ENCODE results near the gene PDXDC1.
A peak's percentile ranks its signal among the peaks of the same experiment; 100 is the strongest.
"Not testable (repeated sequence)": the region's sequence is repeated elsewhere in the genome, so short reads cannot be mapped to it uniquely, and the experiment has no call there.

The PDXDC1 gene

DNA sequence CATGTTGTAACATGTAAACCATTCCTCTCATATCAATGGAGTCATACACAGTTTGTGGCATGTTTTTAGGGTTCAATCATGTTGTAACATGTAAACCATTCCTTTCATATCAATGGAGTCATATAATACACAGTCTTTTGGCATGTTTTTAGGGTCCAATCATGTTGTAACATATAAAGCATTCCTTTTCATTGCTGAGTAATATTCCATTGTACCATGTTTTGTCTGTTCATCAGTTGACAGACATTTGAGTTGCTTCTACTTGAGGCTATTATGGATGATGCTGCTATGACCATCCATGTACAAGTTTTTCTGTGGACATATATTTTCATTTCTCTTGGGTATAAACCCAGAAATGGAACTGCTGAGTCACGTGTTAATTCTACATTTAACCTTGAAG lies 106.1 kb downstream of the PDXDC1 start:
- not testable (repeated sequence) for H3K4me3 Mint-ChIP-seq, H3K27ac Mint-ChIP-seq, H3K9me3 Mint-ChIP-seq, DNase-seq, H3K27me3 Mint-ChIP-seq
- H3K36me3 Mint-ChIP-seq (ENCODE audit: low read depth): peaks cover 95% of the 10 kb centered on the region
- peaks cover 12% of the 10 kb centered on the region for H3K4me1 Mint-ChIP-seq (ENCODE audit: low read depth)

DNA sequence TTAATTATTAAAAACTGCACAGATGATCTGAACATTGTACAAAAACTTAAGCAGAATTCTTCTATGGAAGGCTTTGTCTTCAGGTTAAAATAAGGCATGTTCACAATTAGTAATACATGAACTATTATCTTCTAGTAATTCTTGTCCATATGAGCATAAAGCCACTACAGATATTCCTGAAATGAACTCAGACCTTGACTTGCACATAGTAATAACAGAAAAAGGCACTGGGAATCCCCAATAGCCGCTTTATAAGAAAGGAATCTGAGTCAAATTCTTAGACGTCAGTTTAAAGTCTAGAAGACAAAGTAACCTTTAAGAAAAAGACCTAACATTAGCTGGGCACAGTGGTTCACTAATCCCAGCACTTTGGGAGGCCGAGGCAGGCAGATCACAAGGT lies 108.0 kb downstream of the PDXDC1 start:
- Mint-ChIP-seq H3K36me3 (ENCODE audit: low read depth) (peaks cover 92% of the 10 kb centered on the region), H3K27ac (peak overlapping the region; percentile 81)
- H3K9me3 Mint-ChIP-seq; H3K4me3 Mint-ChIP-seq; DNase-seq; H3K27me3 Mint-ChIP-seq; H3K4me1 Mint-ChIP-seq (ENCODE audit: low read depth): not testable (repeated sequence)

DNA sequence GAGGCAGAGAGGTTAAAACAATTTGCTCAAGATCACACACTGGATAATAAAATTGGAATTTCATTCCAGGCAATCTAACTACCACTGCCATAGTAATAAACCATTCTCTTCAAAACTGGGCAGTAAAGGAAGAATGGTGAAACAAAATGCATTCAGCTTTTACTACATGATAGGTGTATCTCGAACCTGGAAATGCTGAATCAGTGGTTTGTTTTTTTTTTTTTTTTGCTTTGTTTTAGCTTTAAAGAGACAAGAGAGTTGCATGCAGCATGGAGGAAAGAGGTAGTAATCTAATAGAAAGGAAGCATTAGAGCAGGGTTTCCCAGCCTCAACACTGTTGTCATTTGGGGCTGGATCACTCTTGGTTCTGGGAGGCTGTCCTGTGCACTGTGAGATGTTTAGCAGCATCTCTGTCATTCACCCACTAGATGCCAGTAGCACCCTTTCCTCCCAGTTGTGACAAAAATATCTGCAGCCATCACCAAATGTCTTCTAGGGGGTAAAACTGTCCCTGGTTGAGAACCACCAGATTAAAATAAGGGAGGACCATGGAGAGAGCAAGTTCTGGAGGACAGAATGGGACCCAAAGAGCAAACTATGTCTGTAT lies 115.9 kb downstream of the PDXDC1 start:
- H3K4me1 Mint-ChIP-seq (ENCODE audit: low read depth): peaks cover 33% of the 10 kb centered on the region
- not testable (repeated sequence) for H3K9me3 Mint-ChIP-seq, H3K4me3 Mint-ChIP-seq, DNase-seq, H3K27me3 Mint-ChIP-seq
- peaks cover 81% of the 10 kb centered on the region for H3K36me3 Mint-ChIP-seq (ENCODE audit: low read depth)
- H3K27ac Mint-ChIP-seq: peak overlapping the region; percentile 76

DNA sequence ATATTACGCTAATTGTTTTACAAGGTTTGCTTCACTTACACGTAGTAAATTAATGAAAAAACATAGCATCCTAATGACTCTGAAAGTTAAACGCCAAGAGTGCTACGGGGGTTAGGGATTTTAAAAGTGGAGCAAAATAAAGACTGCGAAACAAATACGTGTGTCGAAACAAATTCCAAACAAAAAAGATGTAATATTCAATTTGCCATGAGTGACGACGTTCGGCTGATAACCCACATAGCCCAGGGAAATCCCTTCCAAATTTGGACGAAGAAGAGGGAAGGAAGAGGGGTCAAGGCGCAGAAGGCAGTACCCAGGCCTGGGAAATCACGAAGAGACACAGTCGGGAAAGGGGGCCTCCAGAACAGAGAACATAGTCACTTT lies 118.7 kb downstream of the PDXDC1 start:
- not testable (repeated sequence) for H3K27me3 Mint-ChIP-seq, H3K9me3 Mint-ChIP-seq, DNase-seq
- Mint-ChIP-seq H3K4me1 (ENCODE audit: low read depth) (peaks cover 31% of the 10 kb centered on the region), H3K27ac (peak overlapping the region; percentile 99), H3K4me3 (peak overlapping the region; percentile 99), H3K36me3 (ENCODE audit: low read depth) (peaks cover 57% of the 10 kb centered on the region)

DNA sequence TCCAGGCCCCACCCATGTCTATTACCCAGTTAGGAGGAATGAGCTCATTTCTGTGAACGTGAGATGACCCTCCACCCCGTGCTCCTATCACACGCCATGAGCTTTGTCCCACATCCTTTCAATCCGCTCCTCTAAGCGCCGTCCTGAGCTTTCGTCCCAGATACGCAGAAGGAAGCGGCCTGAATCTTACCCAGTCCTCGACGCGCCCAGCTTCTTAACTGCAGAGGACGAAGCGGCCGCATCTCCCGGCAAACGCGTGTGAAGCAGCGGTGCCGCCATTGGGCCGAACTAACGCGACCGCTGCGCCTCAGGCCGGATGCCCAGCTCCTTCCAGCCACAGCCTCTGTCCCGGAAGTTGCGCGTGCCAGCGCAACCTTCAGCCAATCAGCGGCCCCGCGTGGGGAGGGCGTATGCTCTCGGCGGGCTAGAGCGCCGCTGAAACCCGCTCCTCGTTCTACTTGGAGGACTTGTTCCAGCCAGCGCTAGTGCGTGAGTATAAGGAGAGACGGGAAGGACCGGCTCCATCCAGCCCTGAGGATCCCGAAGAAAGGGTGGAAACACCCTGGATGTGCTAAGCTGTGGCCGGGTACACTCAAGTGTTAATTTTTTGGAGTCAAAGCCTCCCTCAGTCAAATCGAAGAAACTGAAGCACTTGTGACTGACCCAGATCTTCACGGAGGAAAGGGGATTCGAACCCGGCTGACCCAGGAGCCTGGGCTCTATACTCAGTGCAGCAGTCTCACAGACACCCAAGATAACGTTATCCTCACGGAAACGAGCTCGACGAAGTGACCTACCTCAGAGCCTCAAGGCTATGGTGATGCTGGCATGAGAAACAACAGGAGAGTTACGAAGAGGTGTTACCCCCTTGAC lies 119.4 kb downstream of the PDXDC1 start, which contains the start of gene RRN3:
TSS of gene RRN3 (minus strand) at position 318 of the 873 bp plus-strand sequence. CDS start at position 279, 39 bp downstream.
- DNase-seq: peak; percentile 91
- peak within 1 kb of the TSS; percentile 99 for H3K27ac Mint-ChIP-seq
- not testable (repeated sequence) for H3K27me3 Mint-ChIP-seq, H3K9me3 Mint-ChIP-seq
- peaks cover 52% of the 10 kb centered on the region for H3K36me3 Mint-ChIP-seq (ENCODE audit: low read depth)
- H3K4me1 Mint-ChIP-seq (ENCODE audit: low read depth): peaks cover 31% of the 10 kb centered on the region
- H3K4me3 Mint-ChIP-seq: peak within 1 kb of the TSS; percentile 99

DNA sequence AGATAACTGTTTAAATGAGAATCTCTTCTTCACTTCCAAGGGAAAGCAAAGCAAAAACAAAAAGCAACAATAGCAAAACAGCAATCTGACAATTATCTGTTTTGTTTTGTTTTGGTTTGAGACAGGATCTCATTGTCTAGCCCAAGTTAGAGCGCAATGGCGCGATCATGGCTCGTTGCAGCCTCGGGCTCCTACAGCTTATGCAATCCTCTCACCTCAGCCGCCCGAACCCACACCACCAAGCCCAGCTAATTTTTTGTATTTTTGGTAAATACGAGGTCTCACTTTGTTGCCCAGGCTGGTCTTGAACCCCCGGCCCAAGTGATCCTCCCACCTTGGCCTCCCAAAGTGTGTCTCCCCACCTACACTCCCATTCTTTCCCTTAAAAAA lies 121.8 kb downstream of the PDXDC1 start:
- Mint-ChIP-seq H3K36me3 (ENCODE audit: low read depth) (peaks cover 29% of the 10 kb centered on the region), H3K4me1 (ENCODE audit: low read depth) (peaks cover 20% of the 10 kb centered on the region)
- not testable (repeated sequence) for H3K4me3 Mint-ChIP-seq, H3K9me3 Mint-ChIP-seq, DNase-seq, H3K27me3 Mint-ChIP-seq, H3K27ac Mint-ChIP-seq

DNA sequence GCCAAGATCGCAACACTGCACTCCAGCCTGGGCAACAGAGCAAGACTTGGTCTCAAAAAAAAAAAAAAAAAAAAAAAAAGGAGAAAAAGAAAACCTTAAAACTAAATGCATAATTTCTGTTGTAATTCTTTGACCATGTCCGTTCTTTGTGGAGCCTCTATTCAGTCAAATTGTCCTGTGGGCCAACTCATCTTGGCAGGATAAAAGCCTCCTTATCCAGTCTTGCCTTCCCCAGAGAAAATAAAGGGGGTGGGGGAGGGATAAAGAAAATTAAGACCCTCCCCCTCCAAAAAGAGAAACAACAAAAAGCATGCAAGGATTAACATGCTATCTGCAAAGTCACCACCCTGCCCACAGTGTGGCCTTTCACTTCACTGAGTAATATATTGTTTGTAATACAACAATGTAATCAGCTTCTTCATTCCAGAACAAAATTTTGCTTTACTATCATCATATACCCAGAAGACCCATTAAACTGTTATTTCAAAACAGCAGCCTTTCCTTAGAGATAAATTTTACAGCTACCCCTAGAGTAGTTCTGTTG lies 124.6 kb downstream of the PDXDC1 start:
- not testable (repeated sequence) for H3K36me3 Mint-ChIP-seq (ENCODE audit: low read depth); H3K27ac Mint-ChIP-seq; H3K27me3 Mint-ChIP-seq; H3K4me1 Mint-ChIP-seq (ENCODE audit: low read depth); DNase-seq; H3K9me3 Mint-ChIP-seq; H3K4me3 Mint-ChIP-seq

DNA sequence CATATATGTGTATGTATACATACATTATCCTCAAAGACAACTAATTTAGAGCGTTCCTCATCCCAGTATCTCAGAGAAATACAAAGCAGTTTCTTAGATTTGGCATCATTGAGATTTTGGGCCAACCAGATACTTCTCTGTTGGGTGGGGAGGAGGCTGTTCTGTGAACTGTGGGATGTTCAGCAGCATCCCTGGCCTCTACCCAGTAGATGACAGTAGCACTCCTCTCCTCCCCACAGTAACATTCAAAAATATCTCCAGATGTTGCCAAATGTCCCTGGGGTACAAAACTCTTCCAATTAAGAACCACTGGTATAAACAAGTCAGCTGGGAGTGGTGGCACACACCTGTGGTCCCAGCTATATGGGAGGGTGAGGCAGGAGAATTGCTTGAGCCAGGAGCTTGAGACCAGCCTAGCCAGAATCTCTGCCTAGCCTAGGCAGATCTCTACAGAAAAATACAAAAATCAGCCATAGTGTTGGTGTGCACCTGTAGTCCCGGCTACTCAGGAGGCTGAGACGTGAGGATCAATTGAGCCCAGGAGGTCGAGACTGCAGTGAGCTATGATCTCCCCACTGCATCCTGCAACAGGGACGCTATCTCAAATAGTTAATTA lies 125.7 kb downstream of the PDXDC1 start:
- H3K27ac Mint-ChIP-seq; H3K4me1 Mint-ChIP-seq (ENCODE audit: low read depth); H3K36me3 Mint-ChIP-seq (ENCODE audit: low read depth); H3K4me3 Mint-ChIP-seq; DNase-seq; H3K27me3 Mint-ChIP-seq; H3K9me3 Mint-ChIP-seq: not testable (repeated sequence)

DNA sequence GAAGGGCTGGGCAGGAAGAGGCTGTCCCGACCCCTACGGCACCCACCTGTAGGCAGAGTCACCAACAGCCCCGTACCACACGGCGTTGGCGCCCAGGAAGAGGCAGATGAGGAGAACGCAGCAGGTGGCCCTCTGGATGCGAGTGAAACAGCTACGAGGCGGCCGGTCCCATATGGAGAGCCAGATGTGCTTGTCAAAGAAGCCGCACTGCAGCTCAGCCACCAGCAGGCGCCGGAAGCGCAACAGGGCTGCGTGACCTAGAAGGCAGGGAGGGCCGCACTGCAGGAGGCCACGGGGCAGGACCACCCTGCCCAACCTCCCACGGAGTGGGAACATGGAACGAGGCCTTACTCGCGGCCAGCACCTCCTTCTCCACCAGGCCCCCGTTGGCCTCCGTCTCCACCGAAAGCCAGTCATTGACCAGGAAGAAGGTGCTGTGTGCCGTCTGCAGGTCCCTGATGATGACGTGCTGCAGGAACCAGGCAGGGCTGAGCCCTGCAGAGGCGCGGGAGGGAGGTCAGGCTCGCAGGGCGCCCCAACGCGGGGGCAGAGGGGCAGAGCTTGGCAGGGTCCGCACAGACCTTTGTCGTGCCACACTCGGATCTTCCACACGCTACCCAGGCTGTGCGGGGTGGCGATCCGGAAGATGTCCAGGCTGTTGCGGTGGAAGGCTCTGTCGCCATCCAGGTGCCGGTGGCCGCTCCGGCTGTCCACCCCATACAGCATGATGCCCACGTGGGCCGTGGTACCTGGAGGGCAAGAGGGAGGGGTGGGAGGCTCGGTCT lies 153.0 kb downstream of the PDXDC1 start:
- peaks cover 19% of the 10 kb centered on the region for H3K36me3 Mint-ChIP-seq (ENCODE audit: low read depth)
- H3K4me3 Mint-ChIP-seq; H3K9me3 Mint-ChIP-seq; H3K27me3 Mint-ChIP-seq; H3K27ac Mint-ChIP-seq; DNase-seq; H3K4me1 Mint-ChIP-seq (ENCODE audit: low read depth): not testable (repeated sequence)

DNA sequence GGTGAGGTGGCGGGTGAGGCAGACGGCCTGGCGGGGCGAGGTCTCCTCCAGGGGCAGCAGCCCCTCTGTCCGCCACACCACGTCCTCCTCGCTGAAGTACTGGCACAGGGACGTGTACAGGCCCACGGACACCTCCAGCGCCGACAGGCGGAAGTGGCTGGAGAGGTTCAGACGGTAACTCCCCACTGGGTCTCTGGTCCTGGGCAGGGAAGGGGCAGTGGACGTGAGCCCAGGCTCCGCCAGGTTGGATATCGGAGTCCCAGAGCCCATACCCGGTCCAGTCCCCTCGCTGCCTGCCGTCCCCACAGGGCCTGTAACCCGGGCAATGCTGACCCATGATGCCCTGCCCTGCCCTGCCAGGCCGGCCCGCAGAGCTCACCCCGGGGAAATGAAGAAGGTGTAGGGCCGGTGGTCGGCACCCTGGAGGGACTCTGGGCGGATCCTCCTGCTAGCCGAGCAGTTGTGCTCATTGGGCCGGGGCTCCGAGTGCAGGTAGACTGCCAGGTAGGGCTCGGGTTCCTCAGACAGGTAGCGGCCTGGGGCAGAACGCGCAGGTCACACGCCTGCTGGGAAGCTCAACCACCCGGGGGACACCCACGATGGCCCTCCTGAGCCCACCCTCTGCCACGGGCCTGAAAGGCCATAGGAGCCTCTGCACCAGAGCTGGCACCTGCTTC lies 155.6 kb downstream of the PDXDC1 start:
- not testable (repeated sequence) for DNase-seq; H3K9me3 Mint-ChIP-seq; H3K27ac Mint-ChIP-seq; H3K4me3 Mint-ChIP-seq; H3K4me1 Mint-ChIP-seq (ENCODE audit: low read depth); H3K27me3 Mint-ChIP-seq
- H3K36me3 Mint-ChIP-seq (ENCODE audit: low read depth): peaks cover 22% of the 10 kb centered on the region

DNA sequence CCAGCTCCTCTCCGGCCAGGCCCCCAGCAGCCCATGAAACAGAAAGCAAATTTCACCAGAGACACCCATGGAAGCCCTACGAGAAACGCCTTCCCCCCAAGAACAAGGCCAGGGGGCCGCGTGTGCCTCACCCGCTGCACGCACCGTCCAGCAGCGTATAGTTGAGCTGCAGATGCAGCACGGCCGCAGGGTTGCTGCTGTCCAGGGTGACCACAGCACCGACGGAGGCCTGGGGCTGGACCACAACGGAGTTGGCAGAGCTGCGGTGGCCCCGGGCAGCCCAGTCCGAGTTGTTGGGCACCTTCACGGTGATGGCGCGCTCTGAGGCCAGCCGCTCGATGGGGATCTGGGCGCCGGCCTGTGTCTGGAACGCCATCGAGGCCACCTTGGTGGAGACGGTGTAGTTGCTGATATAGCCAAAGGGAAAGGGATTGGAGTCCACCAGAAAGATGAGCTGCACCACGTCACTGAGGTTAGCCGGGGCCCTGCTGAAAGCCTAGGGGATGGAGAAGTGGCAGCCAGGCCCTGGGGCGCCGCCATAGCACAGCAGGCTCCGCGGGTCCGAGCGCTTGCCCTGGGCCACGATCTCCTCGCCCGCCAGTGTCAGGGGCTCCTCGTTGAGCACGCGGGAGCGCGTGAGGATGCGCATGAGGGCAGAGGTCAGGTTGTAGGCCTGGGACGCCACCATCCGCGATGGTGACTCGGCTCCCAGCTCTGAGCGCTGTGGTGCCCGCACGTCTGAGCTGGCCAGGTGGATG lies 156.3 kb downstream of the PDXDC1 start:
- not testable (repeated sequence) for H3K4me3 Mint-ChIP-seq; DNase-seq; H3K4me1 Mint-ChIP-seq (ENCODE audit: low read depth); H3K27me3 Mint-ChIP-seq; H3K9me3 Mint-ChIP-seq; H3K27ac Mint-ChIP-seq
- H3K36me3 Mint-ChIP-seq (ENCODE audit: low read depth): peaks cover 22% of the 10 kb centered on the region

DNA sequence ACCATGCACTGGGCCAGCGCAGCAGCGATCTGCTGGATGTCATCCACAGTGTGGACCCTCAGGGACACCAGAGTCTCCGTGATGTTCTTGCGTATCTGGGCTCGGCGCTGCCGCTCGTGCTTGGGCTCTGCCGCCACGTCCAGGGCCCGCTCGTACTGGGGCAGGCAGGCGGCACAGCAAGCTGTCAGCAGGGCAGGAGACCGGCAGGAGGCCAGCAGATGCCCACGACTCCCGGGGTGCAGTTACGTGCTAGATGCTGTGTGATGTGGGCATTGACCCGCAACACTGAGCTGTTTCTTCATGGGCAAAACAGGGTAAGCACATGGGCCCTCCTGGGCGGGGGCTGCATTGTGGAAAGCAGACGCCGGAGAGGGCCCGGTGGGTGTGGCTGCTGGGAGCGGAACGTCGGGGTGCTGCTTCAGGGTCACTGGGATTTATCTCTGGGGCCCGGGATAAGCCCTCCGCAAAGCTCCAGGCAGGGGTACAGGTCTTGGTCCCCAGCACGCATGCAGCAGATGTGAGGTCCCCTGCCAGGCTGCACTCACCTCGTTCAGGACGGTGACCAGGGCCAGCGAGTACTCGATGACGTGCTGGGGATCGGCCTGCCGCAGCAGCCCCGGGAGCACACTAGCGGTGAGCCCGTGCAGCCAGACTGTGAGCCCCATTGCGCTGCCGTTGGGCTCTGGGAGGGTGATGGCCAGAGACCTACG lies 158.0 kb downstream of the PDXDC1 start:
- H3K27me3 Mint-ChIP-seq; H3K4me3 Mint-ChIP-seq; H3K27ac Mint-ChIP-seq; H3K4me1 Mint-ChIP-seq (ENCODE audit: low read depth); DNase-seq; H3K9me3 Mint-ChIP-seq: not testable (repeated sequence)
- peaks cover 17% of the 10 kb centered on the region for H3K36me3 Mint-ChIP-seq (ENCODE audit: low read depth)

DNA sequence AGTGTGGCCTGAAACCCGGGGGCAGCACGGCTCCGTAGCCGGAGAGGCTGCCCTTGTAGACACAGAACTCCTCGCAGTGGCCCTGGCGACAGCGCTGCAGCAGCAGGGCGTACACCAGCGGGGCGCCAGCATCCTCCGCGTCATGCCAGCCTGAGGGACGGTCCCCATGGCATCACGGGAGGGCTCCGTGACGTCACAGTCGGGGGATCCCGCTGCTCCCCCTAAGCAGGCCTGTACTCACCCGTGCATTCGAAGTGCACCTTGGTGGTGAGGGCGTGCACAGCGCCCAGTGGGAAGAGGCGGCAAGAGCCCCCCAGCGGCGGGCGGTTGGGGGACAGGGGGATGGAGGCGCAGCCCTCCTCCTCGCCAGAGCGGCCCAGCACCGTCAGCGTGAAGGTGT lies 158.7 kb downstream of the PDXDC1 start:
- H3K36me3 Mint-ChIP-seq (ENCODE audit: low read depth): peaks cover 15% of the 10 kb centered on the region
- not testable (repeated sequence) for H3K4me3 Mint-ChIP-seq; H3K9me3 Mint-ChIP-seq; H3K27me3 Mint-ChIP-seq; H3K4me1 Mint-ChIP-seq (ENCODE audit: low read depth); H3K27ac Mint-ChIP-seq; DNase-seq

Data from activated T-cell treated with anti-CD3 and anti-CD28 coated beads, Interleukin-2, amount 50 U/mL, for 24 hours (primary cell).